Right hindlimb (tissue), 1 donor: ENCODE data around the gene VPS13D.
"Not testable (repeated sequence)": the region's sequence is repeated elsewhere in the genome, so short reads cannot be mapped to it uniquely, and the experiment has no call there.

Experiments
- DNase-seq: peaks from one replicate; pipeline ENCODE4 v3.0.0-alpha.2; 2018

Gene VPS13D

GRCh38 chr1:12380326-12381249, 150.8 kb downstream of the VPS13D start:
- DNase-seq: no peak

GRCh38 chr1:12383001-12383400, 153.2 kb downstream of the VPS13D start:
- no peak for DNase-seq

GRCh38 chr1:12383786-12384185, 154.0 kb downstream of the VPS13D start:
- no peak for DNase-seq

GRCh38 chr1:12384836-12385456, 155.1 kb downstream of the VPS13D start:
- DNase-seq: no peak

GRCh38 chr1:12386130-12386529, 156.3 kb downstream of the VPS13D start:
- no peak for DNase-seq

- no peak for DNase-seq
These were observed 157.8 kb downstream of the VPS13D start for GRCh38 chr1:12387641-12388040.

- DNase-seq: not testable (repeated sequence)
These were observed 160.5 kb downstream of the VPS13D start for GRCh38 chr1:12390296-12390695.

- no peak for DNase-seq
These were observed 167.9 kb downstream of the VPS13D start for GRCh38 chr1:12397462-12398450.

- DNase-seq: no peak
These were observed 168.6 kb downstream of the VPS13D start for GRCh38 chr1:12398479-12398878.

- no peak for DNase-seq
These were observed 170.3 kb downstream of the VPS13D start for GRCh38 chr1:12400027-12400693.

- no peak for DNase-seq
These were observed 172.4 kb downstream of the VPS13D start for GRCh38 chr1:12402159-12402673.

- no peak for DNase-seq
These were observed 173.0 kb downstream of the VPS13D start for GRCh38 chr1:12402842-12403241.

GRCh38 chr1:12404918-12405317, 175.1 kb downstream of the VPS13D start:
- DNase-seq: no peak

- peak; percentile 57 for DNase-seq
These were observed 175.7 kb downstream of the VPS13D start for GRCh38 chr1:12405325-12406210.

GRCh38 chr1:12406211-12407021, 176.6 kb downstream of the VPS13D start:
- no peak for DNase-seq

- no peak for DNase-seq
These were observed 177.5 kb downstream of the VPS13D start for GRCh38 chr1:12407050-12407961.

- DNase-seq: no peak
These were observed 178.2 kb downstream of the VPS13D start for GRCh38 chr1:12407962-12408454.

- DNase-seq: no peak
These were observed 178.8 kb downstream of the VPS13D start for GRCh38 chr1:12408662-12409061.

- DNase-seq: peak; percentile 64
These were observed 179.9 kb downstream of the VPS13D start for GRCh38 chr1:12409681-12410080.
